HG03159 (cell line): ENCODE data around the gene IRF1.
A peak's percentile ranks its signal among the peaks of the same experiment; 100 is the strongest.
"Not testable (repeated sequence)": the region's sequence is repeated elsewhere in the genome, so short reads cannot be mapped to it uniquely, and the experiment has no call there.

Experiments
- ATAC-seq: cut with Tn5 transposase; IDR thresholded peaks from one replicate; pipeline ENCODE4 v1.9.1; 2021; ENCODE audit warnings: mild to moderate bottlenecking, moderate library complexity; ENCODE audit not compliant: unreplicated experiment

IRF1 gene

GRCh38 chr5:132487841-132488555, 2.6 kb downstream of the IRF1 start:
- no peak for ATAC-seq

GRCh38 chr5:132487095-132487428, 3.5 kb downstream of the IRF1 start:
- ATAC-seq = no peak

- ATAC-seq = no peak
These were observed 4.1 kb downstream of the IRF1 start for GRCh38 chr5:132486318-132487094.

GRCh38 chr5:132485641-132486317, 4.8 kb downstream of the IRF1 start:
- no peak for ATAC-seq

- ATAC-seq = not testable (repeated sequence)
These were observed 5.5 kb downstream of the IRF1 start for GRCh38 chr5:132484876-132485640.

GRCh38 chr5:132484391-132484725, 6.2 kb downstream of the IRF1 start:
- ATAC-seq = no peak

GRCh38 chr5:132483661-132484390, 6.7 kb downstream of the IRF1 start:
- ATAC-seq = no peak

GRCh38 chr5:132483101-132483500, 7.5 kb downstream of the IRF1 start:
- ATAC-seq = no peak

- no peak for ATAC-seq
These were observed 8.9 kb downstream of the IRF1 start for GRCh38 chr5:132481596-132482211.

- ATAC-seq = no peak
These were observed 9.5 kb downstream of the IRF1 start for GRCh38 chr5:132480893-132481595.

- no peak for ATAC-seq
These were observed 10.1 kb downstream of the IRF1 start for GRCh38 chr5:132480546-132480892.

- no peak for ATAC-seq
These were observed 10.5 kb downstream of the IRF1 start for GRCh38 chr5:132480042-132480441.

GRCh38 chr5:132479111-132479951, 11.2 kb downstream of the IRF1 start:
- ATAC-seq = peak; percentile 45

- no peak for ATAC-seq
These were observed 12.2 kb downstream of the IRF1 start for GRCh38 chr5:132478366-132478871.

GRCh38 chr5:132477784-132478365, 12.7 kb downstream of the IRF1 start:
- no peak for ATAC-seq

GRCh38 chr5:132476876-132477781, 13.4 kb downstream of the IRF1 start:
- no peak for ATAC-seq
